Amygdala (tissue), 56 donors: Measurements from ENCODE around the gene SCARB2.

ENCODE experiments used
- DNase-seq, 56 donors: peaks; one replicate each; lab custom pipeline; 2025; lab: John Stamatoyannopoulos, UW

Gene SCARB2

GRCh38 chr4:76201276-76201675 lies 12.3 kb downstream of the SCARB2 start:
- DNase-seq: no peak

GRCh38 chr4:76200771-76201231 lies 12.8 kb downstream of the SCARB2 start:
- DNase-seq: no peak

GRCh38 chr4:76199664-76200211 lies 13.9 kb downstream of the SCARB2 start:
- peak in 52 of 56 donors; percentile 3 to 86 (median 60) for DNase-seq

GRCh38 chr4:76198411-76199237 lies 15.0 kb downstream of the SCARB2 start:
- peak in 49 of 56 donors; percentile 8 to 76 (median 45) for DNase-seq

- DNase-seq: peak in 54 of 56 donors; percentile 8 to 87 (median 60)
Observed at GRCh38 chr4:76197971-76198410, 15.6 kb downstream of the SCARB2 start.

- DNase-seq: peak in 3 of 56 donors; percentile 9 to 33 (median 12)
Observed at GRCh38 chr4:76197031-76197743, 16.4 kb downstream of the SCARB2 start.

- DNase-seq: no peak
Observed at GRCh38 chr4:76196376-76196775, 17.2 kb downstream of the SCARB2 start.

GRCh38 chr4:76195326-76195725 lies 18.3 kb downstream of the SCARB2 start:
- DNase-seq: no peak

GRCh38 chr4:76194325-76194724 lies 19.3 kb downstream of the SCARB2 start:
- no peak for DNase-seq

GRCh38 chr4:76192236-76192635 lies 21.4 kb downstream of the SCARB2 start:
- DNase-seq: no peak

- peak in 1 of 56 donors; percentile 33 for DNase-seq
Observed at GRCh38 chr4:76188557-76188956, 25.1 kb downstream of the SCARB2 start.

- no peak for DNase-seq
Observed at GRCh38 chr4:76188149-76188548, 25.5 kb downstream of the SCARB2 start.

GRCh38 chr4:76187152-76187551 lies 26.5 kb downstream of the SCARB2 start:
- DNase-seq: no peak

- DNase-seq: no peak
Observed at GRCh38 chr4:76182463-76182862, 31.2 kb downstream of the SCARB2 start.

GRCh38 chr4:76179398-76180318 lies 34.0 kb downstream of the SCARB2 start:
- DNase-seq: peak in 55 of 56 donors; percentile 3 to 96 (median 65)

GRCh38 chr4:76178296-76178695 lies 35.3 kb downstream of the SCARB2 start:
- no peak for DNase-seq

- DNase-seq: no peak
Observed at GRCh38 chr4:76177709-76178108, 35.9 kb downstream of the SCARB2 start.

GRCh38 chr4:76175336-76175735 lies 38.3 kb downstream of the SCARB2 start:
- DNase-seq: no peak

- no peak for DNase-seq
Observed at GRCh38 chr4:76174216-76174615, 39.4 kb downstream of the SCARB2 start.

- no peak for DNase-seq
Observed at GRCh38 chr4:76168688-76169087, 44.9 kb downstream of the SCARB2 start.
